Measurements from ENCODE around the gene B3GNT2.

DNA sequence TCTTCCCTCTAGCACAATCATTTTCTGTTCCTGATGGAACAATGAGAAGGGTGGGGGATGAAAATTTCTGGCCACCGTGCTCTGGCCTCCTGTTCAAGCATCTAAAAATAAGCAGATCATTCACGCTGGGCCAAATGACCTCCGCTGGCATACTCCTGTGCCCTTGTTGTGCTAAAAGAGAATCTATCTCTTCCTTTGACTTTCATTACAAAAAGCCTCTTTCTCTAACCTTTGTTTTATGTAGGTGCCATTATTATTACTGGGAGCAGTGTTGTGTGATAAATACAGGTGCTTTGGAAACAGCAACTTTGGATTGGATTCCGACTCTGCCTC lies 44.6 kb upstream of the B3GNT2 start:
- no peak for TF ChIP-seq POLR2A (IDR thresholded peaks at IDR 0.05; ENCODE audit: low read depth, low read length)
- TF ChIP-seq EZH2 (IDR thresholded peaks at IDR 0.05; ENCODE audit: borderline replicate concordance, low read depth, low read length, severe bottlenecking): no peak
- TF ChIP-seq, protein P1, sequence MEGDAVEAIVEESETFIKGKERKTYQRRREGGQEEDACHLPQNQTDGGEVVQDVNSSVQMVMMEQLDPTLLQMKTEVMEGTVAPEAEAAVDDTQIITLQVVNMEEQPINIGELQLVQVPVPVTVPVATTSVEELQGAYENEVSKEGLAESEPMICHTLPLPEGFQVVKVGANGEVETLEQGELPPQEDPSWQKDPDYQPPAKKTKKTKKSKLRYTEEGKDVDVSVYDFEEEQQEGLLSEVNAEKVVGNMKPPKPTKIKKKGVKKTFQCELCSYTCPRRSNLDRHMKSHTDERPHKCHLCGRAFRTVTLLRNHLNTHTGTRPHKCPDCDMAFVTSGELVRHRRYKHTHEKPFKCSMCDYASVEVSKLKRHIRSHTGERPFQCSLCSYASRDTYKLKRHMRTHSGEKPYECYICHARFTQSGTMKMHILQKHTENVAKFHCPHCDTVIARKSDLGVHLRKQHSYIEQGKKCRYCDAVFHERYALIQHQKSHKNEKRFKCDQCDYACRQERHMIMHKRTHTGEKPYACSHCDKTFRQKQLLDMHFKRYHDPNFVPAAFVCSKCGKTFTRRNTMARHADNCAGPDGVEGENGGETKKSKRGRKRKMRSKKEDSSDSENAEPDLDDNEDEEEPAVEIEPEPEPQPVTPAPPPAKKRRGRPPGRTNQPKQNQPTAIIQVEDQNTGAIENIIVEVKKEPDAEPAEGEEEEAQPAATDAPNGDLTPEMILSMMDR (IDR thresholded peaks at IDR 0.05; ENCODE audit: extremely low read depth in 1 of 2, insufficient read depth in 1 of 2, low read depth in 1 of 2, low read length in 2 of 2): no peak
- no peak for TF ChIP-seq JUN (IDR thresholded peaks at IDR 0.05; ENCODE audit: borderline replicate concordance, insufficient read depth, insufficient read length, low read depth)
